Neural progenitor cell (in vitro differentiated cells): Measurements from ENCODE around the gene QPCTL. TPM values are rescaled to one million over a fixed set of nuclear protein-coding genes. Genes with fewer than 3 reads are reported as not detected.
A peak's percentile ranks its signal among the peaks of the same experiment; 100 is the strongest.

ENCODE experiments used
- DNase-seq: peaks from one replicate; pipeline ENCODE4 v3.0.0-alpha.2; 2016; ENCODE audit warnings: low spot score
- H2AFZ ChIP-seq: fragments of 200-600 bp; sonication (generic); replicated peaks from 2 replicates; pipeline ENCODE4 v1.6.1; 2016; ENCODE audit warnings: antibody characterized with exemption
- H3F3A ChIP-seq: fragments of 200-600 bp; sonication (generic); 2 replicates; pipeline ENCODE4 v1.6.1; 2016; ENCODE audit warnings: antibody characterized with exemption, low read depth
- H3K27ac ChIP-seq: fragments of 200-600 bp; sonication (generic); 2 replicates; pipeline ENCODE4 v1.5.1; 2016; ENCODE audit warnings: mild to moderate bottlenecking
- H3K27me3 ChIP-seq: fragments of 200-600 bp; sonication (generic); 2 replicates; pipeline ENCODE4 v1.6.1; 2016; ENCODE audit warnings: mild to moderate bottlenecking, moderate library complexity
- H3K36me3 ChIP-seq: fragments of 200-600 bp; sonication (generic); 2 replicates; pipeline ENCODE4 v1.5.1; 2016
- H3K4me1 ChIP-seq: fragments of 200-600 bp; sonication (generic); 2 replicates; pipeline ENCODE4 v1.6.1; 2016; ENCODE audit warnings: mixed run types
- H3K4me2 ChIP-seq: fragments of 200-600 bp; sonication (generic); 2 replicates; pipeline ENCODE4 v1.6.1; 2016
- H3K4me3 ChIP-seq: fragments of 200-600 bp; sonication (generic); 2 replicates; pipeline ENCODE4 v1.5.1; 2016
- H3K79me2 ChIP-seq: fragments of 200-600 bp; sonication (generic); 2 replicates; pipeline ENCODE4 v1.6.1; 2016; ENCODE audit warnings: low read depth
- H3K9ac ChIP-seq: fragments of 200-600 bp; sonication (generic); 2 replicates; pipeline ENCODE4 v1.6.1; 2016
- H3K9me3 ChIP-seq: fragments of 200-600 bp; sonication (generic); 2 replicates; pipeline ENCODE4 v1.5.1; 2016; ENCODE audit warnings: low read depth
- H4K20me1 ChIP-seq: fragments of 200-600 bp; sonication (generic); 2 replicates; pipeline ENCODE4 v1.6.1; 2016; ENCODE audit warnings: low read depth
- H3K27ac Mint-ChIP-seq: 3 replicates; pipeline ENCODE4 v1.8.0; 2021; ENCODE audit warnings: mixed read lengths
- H3K27me3 Mint-ChIP-seq: 2 replicates; pipeline ENCODE4 v1.8.0; 2022; ENCODE audit warnings: low read depth, mild to moderate bottlenecking, inconsistent platforms, moderate library complexity, mixed read lengths; ENCODE audit not compliant: insufficient read depth
- H3K36me3 Mint-ChIP-seq: 3 replicates; pipeline ENCODE4 v1.8.0; 2021; ENCODE audit warnings: mixed read lengths
- H3K4me1 Mint-ChIP-seq: 3 replicates; pipeline ENCODE4 v1.8.0; 2021; ENCODE audit warnings: mixed read lengths
- H3K4me3 Mint-ChIP-seq: 3 replicates; pipeline ENCODE4 v1.8.0; 2021; ENCODE audit warnings: mild to moderate bottlenecking, moderate library complexity, mixed read lengths
- H3K9me3 Mint-ChIP-seq: 3 replicates; pipeline ENCODE4 v1.8.0; 2020; ENCODE audit warnings: mixed read lengths
- CTCF ChIP-seq: fragments of 200-600 bp; sonication (generic); IDR thresholded peaks from 2 replicates; pipeline ENCODE4 v1.5.1; 2017; ENCODE audit warnings: antibody characterized with exemption, mild to moderate bottlenecking
- EZH2phosphoT487 ChIP-seq: fragments of 200-600 bp; sonication (generic); IDR thresholded peaks from 2 replicates; pipeline ENCODE4 v1.6.1; 2017; ENCODE audit warnings: antibody characterized with exemption
- microRNA counts: library from miRNA; unstranded; fragments of <30 nt; microRNA quantifications from one replicate; lab custom pipeline; 2016
- microRNA-seq: library from miRNA; unstranded; fragments of <30 nt; microRNA quantifications from one replicate; pipeline ENCODE4, GENCODE V29; 2016
- small RNA-seq: library from RNA; depleted of rRNA; stranded (forward); fragments of <200 nt; gene quantifications from one replicate; pipeline ENCODE3, GENCODE V24; 2015
- total RNA-seq: library from RNA; depleted of rRNA; stranded (reverse); fragments of >200 nt; gene quantifications from 2 replicates; pipeline ENCODE4 v1.2.3, GENCODE V29; 2015; ENCODE audit warnings: low replicate concordance

Gene QPCTL
- total RNA-seq, 1 donor from 2014 or later, result 4.5 TPM

DNA sequence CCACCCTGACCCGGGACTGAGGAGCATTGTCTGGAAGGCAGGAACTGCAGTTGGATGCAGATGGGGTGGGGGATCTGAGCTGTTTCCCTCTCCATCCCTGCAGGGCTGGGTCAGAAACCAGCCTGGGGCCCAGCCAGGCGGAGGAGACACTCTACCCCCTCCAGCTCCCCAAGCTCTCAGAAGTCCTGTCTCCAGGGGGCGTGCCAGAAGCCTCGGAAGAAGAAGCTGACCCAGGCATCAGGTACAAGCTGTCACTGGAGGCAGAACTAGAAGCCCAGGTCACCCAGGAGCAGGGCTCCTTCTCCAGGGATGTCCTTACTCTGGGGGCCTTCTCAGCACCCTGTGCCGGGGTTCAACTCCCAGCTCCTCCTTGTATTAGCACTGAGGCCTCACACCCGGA is 61.1 kb downstream of the QPCTL start:
- no peak overlapping the region for H3K4me3 Mint-ChIP-seq
- H3K4me3 ChIP-seq, result no peak overlapping the region
- H3F3A ChIP-seq, result no peaks in the 10 kb centered on the region
- TF ChIP-seq CTCF (peak; percentile 40), EZH2phosphoT487 (no peak)
- no peaks in the 10 kb centered on the region for H3K9me3 Mint-ChIP-seq
- no peak overlapping the region for H3K9ac ChIP-seq
- peak overlapping the region; percentile 86 for H2AFZ ChIP-seq
- peak; percentile 63 for DNase-seq
- H3K36me3 ChIP-seq, result no peaks in the 10 kb centered on the region
- H3K27ac ChIP-seq, result no peak overlapping the region
- H3K36me3 Mint-ChIP-seq, result no peaks in the 10 kb centered on the region
- H3K4me1 ChIP-seq, result no peaks in the 10 kb centered on the region
- peaks cover 9% of the 10 kb centered on the region for H3K27me3 Mint-ChIP-seq
- no peaks in the 10 kb centered on the region for H3K79me2 ChIP-seq
- H3K9me3 ChIP-seq, result no peaks in the 10 kb centered on the region
- H4K20me1 ChIP-seq, result no peaks in the 10 kb centered on the region
- H3K4me1 Mint-ChIP-seq, result peaks cover 5% of the 10 kb centered on the region
- no peak overlapping the region for H3K4me2 ChIP-seq
- H3K27me3 ChIP-seq, result no peaks in the 10 kb centered on the region
- H3K27ac Mint-ChIP-seq, result no peak overlapping the region

MicroRNAs encoded within 50 kb of the gene (microRNA counts, 767-probe panel; counts per million panel counts)
- microRNA hsa-miR-642a-5p (lab: Ali Mortazavi, UCI) (460 counts per million, percentile 90 among the panel's probes with 10 or more counts), microRNA hsa-miR-642b-3p (lab: Ali Mortazavi, UCI) (460 counts per million, percentile 90 among the panel's probes with 10 or more counts)

Small RNAs within 50 kb of the gene (microRNA-seq; reads per million reads assigned to microRNA genes)
- gene MIR642A (not detected), gene MIR642B (not detected)

Small RNAs within 50 kb of the gene (small RNA-seq; reads per million reads assigned to genes)
- not detected for gene MIR642A
- gene RN7SL836P, result not detected

Other genes with a start within 250 kb of the QPCTL start
- gene FOSB, start 224.7 kb upstream of the QPCTL start, total RNA-seq, result 2.3 and 5.4 TPM in 2 replicates
- 4.8 and 10.4 TPM in 2 replicates for gene RTN2, start 195.6 kb upstream of the QPCTL start, total RNA-seq
- gene PPM1N, start 194.2 kb upstream of the QPCTL start, total RNA-seq, result 2.4 and 3.6 TPM in 2 replicates
- 32.6 and 62.2 TPM in 2 replicates for gene VASP, start 185.2 kb upstream of the QPCTL start, total RNA-seq
- gene OPA3, start 107.9 kb upstream of the QPCTL start, total RNA-seq, result 3.7 and 11.3 TPM in 2 replicates
- not detected in 2 replicates for gene GPR4, start 90.5 kb upstream of the QPCTL start, total RNA-seq
- gene EML2, start 53.3 kb upstream of the QPCTL start, total RNA-seq, result 15.9 and 20.3 TPM in 2 replicates
- gene GIPR, start 24.4 kb upstream of the QPCTL start, total RNA-seq, result not detected in 2 replicates
- gene SNRPD2, start 713 bp upstream of the QPCTL start, total RNA-seq, result 330 and 405 TPM in 2 replicates
- 7.5 and 21.3 TPM in 2 replicates for gene FBXO46, start 38.2 kb downstream of the QPCTL start, total RNA-seq
- gene MEIOSIN, start 40.8 kb downstream of the QPCTL start, total RNA-seq, result 0.06 TPM in 1 of 2 replicates, not detected in the other
- gene SIX5, start 76.6 kb downstream of the QPCTL start, total RNA-seq, result 8.1 and 50.8 TPM in 2 replicates
- gene DMPK, start 89.8 kb downstream of the QPCTL start, total RNA-seq, result 5.5 and 33.2 TPM in 2 replicates
- 22.8 and 50.3 TPM in 2 replicates for gene DMWD, start 100.2 kb downstream of the QPCTL start, total RNA-seq
- 0.22 TPM in 1 of 2 replicates, not detected in the other for gene RSPH6A, start 122.6 kb downstream of the QPCTL start, total RNA-seq
- 38.3 and 65.7 TPM in 2 replicates for gene SYMPK, start 170.5 kb downstream of the QPCTL start, total RNA-seq
- gene FOXA3, start 171.7 kb downstream of the QPCTL start, total RNA-seq, result 7.3 and 8.4 TPM in 2 replicates
- gene IRF2BP1, start 193.5 kb downstream of the QPCTL start, total RNA-seq, result 9.8 and 34.5 TPM in 2 replicates
- gene MYPOP, start 209.9 kb downstream of the QPCTL start, total RNA-seq, result 0.07 and 1.9 TPM in 2 replicates
- not detected in 2 replicates for gene NANOS2, start 222.1 kb downstream of the QPCTL start, total RNA-seq